ENCODE measurements around the gene MAGOH. TPM values are rescaled to one million over a fixed set of nuclear protein-coding genes. Genes with fewer than 3 reads are reported as not detected.
A peak's percentile ranks its signal among the peaks of the same experiment; 100 is the strongest.

The MAGOH gene
- total and polyA plus RNA-seq, 2 of the 13 experiments (the other 11 are each of a cell fraction or from before 2014, with no cell fraction given), result 24.1 to 87.0 TPM

DNA sequence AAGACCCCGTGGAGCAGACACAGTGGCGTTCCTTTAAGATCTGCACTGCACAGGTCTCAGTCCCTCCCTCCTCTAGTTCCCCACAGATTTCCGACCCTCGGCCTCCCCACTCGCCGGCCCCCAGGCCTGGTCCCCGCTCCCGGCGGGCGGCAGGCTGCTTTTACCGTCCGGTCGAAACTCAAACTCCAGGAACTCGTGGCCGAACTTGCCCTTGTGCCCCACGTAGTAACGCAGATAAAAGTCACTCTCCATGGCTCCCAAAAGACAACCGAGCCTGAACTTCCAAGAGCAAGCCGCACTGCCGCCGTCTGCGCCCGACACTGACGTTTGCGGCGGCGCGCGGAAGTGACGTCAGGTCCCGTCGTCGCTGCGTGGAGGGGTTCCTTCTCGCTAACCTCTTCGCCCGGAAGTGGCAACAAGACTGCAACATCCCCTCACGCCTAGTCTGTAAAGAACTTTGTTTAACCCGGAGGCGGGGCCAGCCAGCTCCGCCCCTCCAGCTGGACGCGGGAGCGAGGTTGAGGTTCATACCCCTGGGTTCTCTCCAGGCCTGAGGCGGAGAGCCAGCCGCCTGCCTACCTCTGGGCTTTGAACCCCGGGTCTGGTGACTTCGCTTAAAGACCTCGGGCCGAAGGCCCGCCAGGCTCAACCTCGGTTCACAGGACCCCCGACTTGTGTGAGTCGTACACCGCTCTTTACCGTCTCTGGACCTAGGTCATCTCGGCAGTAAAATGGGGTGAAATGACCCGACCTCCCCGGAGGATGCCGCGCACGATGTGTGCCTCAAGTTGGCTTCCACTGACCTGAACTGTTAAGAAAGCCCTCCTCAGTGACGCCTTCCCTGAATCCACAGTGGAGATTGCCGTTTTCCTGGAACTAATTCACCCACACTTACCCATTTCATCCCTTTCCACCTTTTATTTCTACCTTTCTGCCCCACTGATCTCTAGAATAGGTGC lies at the start of gene MAGOH (continued):
- TF ChIP-seq, protein P1, sequence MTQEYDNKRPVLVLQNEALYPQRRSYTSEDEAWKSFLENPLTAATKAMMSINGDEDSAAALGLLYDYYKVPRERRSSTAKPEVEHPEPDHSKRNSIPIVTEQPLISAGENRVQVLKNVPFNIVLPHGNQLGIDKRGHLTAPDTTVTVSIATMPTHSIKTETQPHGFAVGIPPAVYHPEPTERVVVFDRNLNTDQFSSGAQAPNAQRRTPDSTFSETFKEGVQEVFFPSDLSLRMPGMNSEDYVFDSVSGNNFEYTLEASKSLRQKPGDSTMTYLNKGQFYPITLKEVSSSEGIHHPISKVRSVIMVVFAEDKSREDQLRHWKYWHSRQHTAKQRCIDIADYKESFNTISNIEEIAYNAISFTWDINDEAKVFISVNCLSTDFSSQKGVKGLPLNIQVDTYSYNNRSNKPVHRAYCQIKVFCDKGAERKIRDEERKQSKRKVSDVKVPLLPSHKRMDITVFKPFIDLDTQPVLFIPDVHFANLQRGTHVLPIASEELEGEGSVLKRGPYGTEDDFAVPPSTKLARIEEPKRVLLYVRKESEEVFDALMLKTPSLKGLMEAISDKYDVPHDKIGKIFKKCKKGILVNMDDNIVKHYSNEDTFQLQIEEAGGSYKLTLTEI (CRISPR knock-in tag; conservative IDR thresholded peaks at IDR 0.05), result no peak
- TF ChIP-seq, protein P2, sequence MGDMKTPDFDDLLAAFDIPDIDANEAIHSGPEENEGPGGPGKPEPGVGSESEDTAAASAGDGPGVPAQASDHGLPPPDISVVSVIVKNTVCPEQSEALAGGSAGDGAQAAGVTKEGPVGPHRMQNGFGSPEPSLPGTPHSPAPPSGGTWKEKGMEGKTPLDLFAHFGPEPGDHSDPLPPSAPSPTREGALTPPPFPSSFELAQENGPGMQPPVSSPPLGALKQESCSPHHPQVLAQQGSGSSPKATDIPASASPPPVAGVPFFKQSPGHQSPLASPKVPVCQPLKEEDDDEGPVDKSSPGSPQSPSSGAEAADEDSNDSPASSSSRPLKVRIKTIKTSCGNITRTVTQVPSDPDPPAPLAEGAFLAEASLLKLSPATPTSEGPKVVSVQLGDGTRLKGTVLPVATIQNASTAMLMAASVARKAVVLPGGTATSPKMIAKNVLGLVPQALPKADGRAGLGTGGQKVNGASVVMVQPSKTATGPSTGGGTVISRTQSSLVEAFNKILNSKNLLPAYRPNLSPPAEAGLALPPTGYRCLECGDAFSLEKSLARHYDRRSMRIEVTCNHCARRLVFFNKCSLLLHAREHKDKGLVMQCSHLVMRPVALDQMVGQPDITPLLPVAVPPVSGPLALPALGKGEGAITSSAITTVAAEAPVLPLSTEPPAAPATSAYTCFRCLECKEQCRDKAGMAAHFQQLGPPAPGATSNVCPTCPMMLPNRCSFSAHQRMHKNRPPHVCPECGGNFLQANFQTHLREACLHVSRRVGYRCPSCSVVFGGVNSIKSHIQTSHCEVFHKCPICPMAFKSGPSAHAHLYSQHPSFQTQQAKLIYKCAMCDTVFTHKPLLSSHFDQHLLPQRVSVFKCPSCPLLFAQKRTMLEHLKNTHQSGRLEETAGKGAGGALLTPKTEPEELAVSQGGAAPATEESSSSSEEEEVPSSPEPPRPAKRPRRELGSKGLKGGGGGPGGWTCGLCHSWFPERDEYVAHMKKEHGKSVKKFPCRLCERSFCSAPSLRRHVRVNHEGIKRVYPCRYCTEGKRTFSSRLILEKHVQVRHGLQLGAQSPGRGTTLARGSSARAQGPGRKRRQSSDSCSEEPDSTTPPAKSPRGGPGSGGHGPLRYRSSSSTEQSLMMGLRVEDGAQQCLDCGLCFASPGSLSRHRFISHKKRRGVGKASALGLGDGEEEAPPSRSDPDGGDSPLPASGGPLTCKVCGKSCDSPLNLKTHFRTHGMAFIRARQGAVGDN (CRISPR knock-in tag; IDR thresholded peaks at IDR 0.05), result peak; percentile 93
- TF ChIP-seq, protein P3, sequence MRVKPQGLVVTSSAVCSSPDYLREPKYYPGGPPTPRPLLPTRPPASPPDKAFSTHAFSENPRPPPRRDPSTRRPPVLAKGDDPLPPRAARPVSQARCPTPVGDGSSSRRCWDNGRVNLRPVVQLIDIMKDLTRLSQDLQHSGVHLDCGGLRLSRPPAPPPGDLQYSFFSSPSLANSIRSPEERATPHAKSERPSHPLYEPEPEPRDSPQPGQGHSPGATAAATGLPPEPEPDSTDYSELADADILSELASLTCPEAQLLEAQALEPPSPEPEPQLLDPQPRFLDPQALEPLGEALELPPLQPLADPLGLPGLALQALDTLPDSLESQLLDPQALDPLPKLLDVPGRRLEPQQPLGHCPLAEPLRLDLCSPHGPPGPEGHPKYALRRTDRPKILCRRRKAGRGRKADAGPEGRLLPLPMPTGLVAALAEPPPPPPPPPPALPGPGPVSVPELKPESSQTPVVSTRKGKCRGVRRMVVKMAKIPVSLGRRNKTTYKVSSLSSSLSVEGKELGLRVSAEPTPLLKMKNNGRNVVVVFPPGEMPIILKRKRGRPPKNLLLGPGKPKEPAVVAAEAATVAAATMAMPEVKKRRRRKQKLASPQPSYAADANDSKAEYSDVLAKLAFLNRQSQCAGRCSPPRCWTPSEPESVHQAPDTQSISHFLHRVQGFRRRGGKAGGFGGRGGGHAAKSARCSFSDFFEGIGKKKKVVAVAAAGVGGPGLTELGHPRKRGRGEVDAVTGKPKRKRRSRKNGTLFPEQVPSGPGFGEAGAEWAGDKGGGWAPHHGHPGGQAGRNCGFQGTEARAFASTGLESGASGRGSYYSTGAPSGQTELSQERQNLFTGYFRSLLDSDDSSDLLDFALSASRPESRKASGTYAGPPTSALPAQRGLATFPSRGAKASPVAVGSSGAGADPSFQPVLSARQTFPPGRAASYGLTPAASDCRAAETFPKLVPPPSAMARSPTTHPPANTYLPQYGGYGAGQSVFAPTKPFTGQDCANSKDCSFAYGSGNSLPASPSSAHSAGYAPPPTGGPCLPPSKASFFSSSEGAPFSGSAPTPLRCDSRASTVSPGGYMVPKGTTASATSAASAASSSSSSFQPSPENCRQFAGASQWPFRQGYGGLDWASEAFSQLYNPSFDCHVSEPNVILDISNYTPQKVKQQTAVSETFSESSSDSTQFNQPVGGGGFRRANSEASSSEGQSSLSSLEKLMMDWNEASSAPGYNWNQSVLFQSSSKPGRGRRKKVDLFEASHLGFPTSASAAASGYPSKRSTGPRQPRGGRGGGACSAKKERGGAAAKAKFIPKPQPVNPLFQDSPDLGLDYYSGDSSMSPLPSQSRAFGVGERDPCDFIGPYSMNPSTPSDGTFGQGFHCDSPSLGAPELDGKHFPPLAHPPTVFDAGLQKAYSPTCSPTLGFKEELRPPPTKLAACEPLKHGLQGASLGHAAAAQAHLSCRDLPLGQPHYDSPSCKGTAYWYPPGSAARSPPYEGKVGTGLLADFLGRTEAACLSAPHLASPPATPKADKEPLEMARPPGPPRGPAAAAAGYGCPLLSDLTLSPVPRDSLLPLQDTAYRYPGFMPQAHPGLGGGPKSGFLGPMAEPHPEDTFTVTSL (CRISPR knock-in tag; IDR thresholded peaks at IDR 0.05; ENCODE audit: borderline replicate concordance), result no peak
- TF ChIP-seq ZBTB7A (CRISPR knock-in tag; IDR thresholded peaks at IDR 0.05) (0 out of 2 replicates have a peak, but pooled peaks have one; percentile 50), ZNF501 (CRISPR knock-in tag; IDR thresholded peaks at IDR 0.05) (peak; percentile 80; the same call in 1 of the 2 replicates), ZNF7 (CRISPR knock-in tag; IDR thresholded peaks at IDR 0.05) (no peak), TBP (CRISPR knock-in tag; IDR thresholded peaks at IDR 0.05) (no peak), ZNF572 (CRISPR knock-in tag; IDR thresholded peaks at IDR 0.05) (no peak; the same call in 1 of the 2 replicates), ZNF674 (CRISPR knock-in tag; IDR thresholded peaks at IDR 0.05; ENCODE audit: low read depth) (no peak), TCF12 (IDR thresholded peaks at IDR 0.05) (no peak), TCF12 (CRISPR knock-in tag; IDR thresholded peaks at IDR 0.05) (no peak), ZNF331 (CRISPR knock-in tag; IDR thresholded peaks at IDR 0.05) (peak; percentile 67; the same call in 1 of the 2 replicates), ZNF441 (CRISPR knock-in tag; IDR thresholded peaks at IDR 0.05; ENCODE audit: borderline replicate concordance) (peak; percentile 85), ZNF746 (CRISPR knock-in tag; IDR thresholded peaks at IDR 0.05) (peak; percentile 64; the same call in 1 of the 2 replicates)
- TF ChIP-seq, protein P4, sequence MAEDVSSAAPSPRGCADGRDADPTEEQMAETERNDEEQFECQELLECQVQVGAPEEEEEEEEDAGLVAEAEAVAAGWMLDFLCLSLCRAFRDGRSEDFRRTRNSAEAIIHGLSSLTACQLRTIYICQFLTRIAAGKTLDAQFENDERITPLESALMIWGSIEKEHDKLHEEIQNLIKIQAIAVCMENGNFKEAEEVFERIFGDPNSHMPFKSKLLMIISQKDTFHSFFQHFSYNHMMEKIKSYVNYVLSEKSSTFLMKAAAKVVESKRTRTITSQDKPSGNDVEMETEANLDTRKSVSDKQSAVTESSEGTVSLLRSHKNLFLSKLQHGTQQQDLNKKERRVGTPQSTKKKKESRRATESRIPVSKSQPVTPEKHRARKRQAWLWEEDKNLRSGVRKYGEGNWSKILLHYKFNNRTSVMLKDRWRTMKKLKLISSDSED (CRISPR knock-in tag; IDR thresholded peaks at IDR 0.05), result no peak

Measured in HepG2 (cell line).